Measurements from ENCODE around the gene ARMC12.
A peak's percentile ranks its signal among the peaks of the same experiment; 100 is the strongest.

Gene ARMC12

GRCh38 chr6:35706468-35706867 is 30.4 kb upstream of the ARMC12 start:
- Histone ChIP-seq H3K4me1 (ENCODE audit: insufficient read depth, poor library complexity, severe bottlenecking) (peaks cover 5% of the 10 kb centered on the region), H3K27me3 (ENCODE audit: insufficient read depth, poor library complexity, severe bottlenecking) (no peaks in the 10 kb centered on the region), H3K27ac (ENCODE audit: poor library complexity, severe bottlenecking) (no peak overlapping the region), H3K36me3 (ENCODE audit: low read depth) (no peaks in the 10 kb centered on the region), H3K9me3 (ENCODE audit: severe bottlenecking) (no peaks in the 10 kb centered on the region), H3K4me3 (ENCODE audit: severe bottlenecking) (no peak overlapping the region)
- DNase-seq (ENCODE audit: low spot score) (no peak), ATAC-seq (ENCODE audit: low read depth) (peak; percentile 31; the same call in 1 of the 3 replicates)
- TF ChIP-seq, protein P1, sequence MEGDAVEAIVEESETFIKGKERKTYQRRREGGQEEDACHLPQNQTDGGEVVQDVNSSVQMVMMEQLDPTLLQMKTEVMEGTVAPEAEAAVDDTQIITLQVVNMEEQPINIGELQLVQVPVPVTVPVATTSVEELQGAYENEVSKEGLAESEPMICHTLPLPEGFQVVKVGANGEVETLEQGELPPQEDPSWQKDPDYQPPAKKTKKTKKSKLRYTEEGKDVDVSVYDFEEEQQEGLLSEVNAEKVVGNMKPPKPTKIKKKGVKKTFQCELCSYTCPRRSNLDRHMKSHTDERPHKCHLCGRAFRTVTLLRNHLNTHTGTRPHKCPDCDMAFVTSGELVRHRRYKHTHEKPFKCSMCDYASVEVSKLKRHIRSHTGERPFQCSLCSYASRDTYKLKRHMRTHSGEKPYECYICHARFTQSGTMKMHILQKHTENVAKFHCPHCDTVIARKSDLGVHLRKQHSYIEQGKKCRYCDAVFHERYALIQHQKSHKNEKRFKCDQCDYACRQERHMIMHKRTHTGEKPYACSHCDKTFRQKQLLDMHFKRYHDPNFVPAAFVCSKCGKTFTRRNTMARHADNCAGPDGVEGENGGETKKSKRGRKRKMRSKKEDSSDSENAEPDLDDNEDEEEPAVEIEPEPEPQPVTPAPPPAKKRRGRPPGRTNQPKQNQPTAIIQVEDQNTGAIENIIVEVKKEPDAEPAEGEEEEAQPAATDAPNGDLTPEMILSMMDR (IDR thresholded peaks at IDR 0.05; ENCODE audit: poor library complexity, severe bottlenecking), result no peak

DNA sequence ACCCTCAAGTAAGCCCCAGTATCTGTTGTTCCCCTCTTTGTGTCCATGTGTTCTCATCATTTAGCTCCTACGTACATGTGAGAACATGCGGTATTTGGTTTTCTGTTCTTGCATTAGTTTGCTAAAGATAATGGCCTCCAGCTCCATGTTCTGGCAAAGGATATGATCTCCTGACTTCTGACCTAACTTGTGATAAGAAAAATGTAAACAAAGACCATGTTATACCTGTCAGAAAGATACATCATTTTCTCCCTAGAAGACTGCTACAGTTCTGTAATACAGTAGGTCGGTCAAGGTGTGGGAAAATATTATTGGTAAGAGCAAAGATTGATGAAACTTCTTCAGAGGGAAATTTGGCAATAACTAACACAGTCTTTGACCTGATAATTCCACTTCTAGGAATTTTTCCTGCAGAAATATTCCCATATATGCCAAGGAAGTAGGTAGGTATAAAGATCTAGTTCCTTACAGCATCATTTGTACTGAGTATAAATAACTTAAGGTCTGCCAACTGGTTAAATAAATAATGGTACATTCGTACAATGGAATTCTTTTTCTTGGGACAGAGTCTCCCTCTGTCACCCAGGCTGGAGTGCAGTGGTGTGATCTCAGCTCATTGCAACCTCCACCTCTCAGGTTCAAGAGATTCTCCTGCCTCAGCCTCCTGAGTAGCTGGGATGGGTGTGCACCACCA is 29.0 kb upstream of the ARMC12 start:
- no peaks in the 10 kb centered on the region for H3K27me3 ChIP-seq (ENCODE audit: insufficient read depth, poor library complexity, severe bottlenecking)
- H3K27ac ChIP-seq (ENCODE audit: poor library complexity, severe bottlenecking), result no peak overlapping the region
- ATAC-seq (ENCODE audit: low read depth) (no peak), DNase-seq (ENCODE audit: low spot score) (no peak)
- no peaks in the 10 kb centered on the region for H3K36me3 ChIP-seq (ENCODE audit: low read depth)
- peaks cover 5% of the 10 kb centered on the region for H3K4me1 ChIP-seq (ENCODE audit: insufficient read depth, poor library complexity, severe bottlenecking)
- no peaks in the 10 kb centered on the region for H3K9me3 ChIP-seq (ENCODE audit: severe bottlenecking)
- H3K4me3 ChIP-seq (ENCODE audit: severe bottlenecking), result no peak overlapping the region
- TF ChIP-seq, protein P1 (IDR thresholded peaks at IDR 0.05; ENCODE audit: poor library complexity, severe bottlenecking), result no peak

DNA sequence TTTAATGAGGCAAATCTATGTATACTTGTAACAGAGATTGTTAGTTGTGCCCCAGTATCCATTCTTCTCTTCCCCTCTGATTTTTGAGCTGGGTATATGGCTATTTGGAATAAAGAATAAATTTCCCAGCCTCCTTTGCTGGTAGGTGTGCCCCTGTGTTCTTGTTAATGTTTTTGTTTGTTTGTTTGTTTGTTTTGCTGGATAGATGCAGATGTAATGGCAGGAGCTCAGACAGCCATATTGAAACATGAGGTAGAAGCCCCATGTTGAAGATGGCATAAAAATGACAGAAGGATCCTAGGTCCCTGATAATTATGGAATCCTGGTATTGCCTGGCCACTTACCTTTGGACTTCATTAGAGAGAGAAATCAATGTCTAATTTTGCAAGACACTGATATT is 28.2 kb upstream of the ARMC12 start:
- H3K4me3 ChIP-seq (ENCODE audit: severe bottlenecking), result no peak overlapping the region
- H3K27me3 ChIP-seq (ENCODE audit: insufficient read depth, poor library complexity, severe bottlenecking), result no peaks in the 10 kb centered on the region
- no peaks in the 10 kb centered on the region for H3K9me3 ChIP-seq (ENCODE audit: severe bottlenecking)
- H3K36me3 ChIP-seq (ENCODE audit: low read depth), result no peaks in the 10 kb centered on the region
- DNase-seq (ENCODE audit: low spot score) (no peak), ATAC-seq (ENCODE audit: low read depth) (no peak)
- TF ChIP-seq, protein P1 (IDR thresholded peaks at IDR 0.05; ENCODE audit: poor library complexity, severe bottlenecking), result no peak
- H3K4me1 ChIP-seq (ENCODE audit: insufficient read depth, poor library complexity, severe bottlenecking), result peaks cover 5% of the 10 kb centered on the region
- H3K27ac ChIP-seq (ENCODE audit: poor library complexity, severe bottlenecking), result no peak overlapping the region

GRCh38 chr6:35710241-35710847 is 26.5 kb upstream of the ARMC12 start:
- Histone ChIP-seq H3K27ac (ENCODE audit: poor library complexity, severe bottlenecking) (no peak overlapping the region), H3K4me3 (ENCODE audit: severe bottlenecking) (no peak overlapping the region), H3K27me3 (ENCODE audit: insufficient read depth, poor library complexity, severe bottlenecking) (no peaks in the 10 kb centered on the region), H3K4me1 (ENCODE audit: insufficient read depth, poor library complexity, severe bottlenecking) (peaks cover 5% of the 10 kb centered on the region), H3K36me3 (ENCODE audit: low read depth) (no peaks in the 10 kb centered on the region), H3K9me3 (ENCODE audit: severe bottlenecking) (no peaks in the 10 kb centered on the region)
- DNase-seq (ENCODE audit: low spot score) (no peak), ATAC-seq (ENCODE audit: low read depth) (peak; percentile 89)
- TF ChIP-seq, protein P1 (IDR thresholded peaks at IDR 0.05; ENCODE audit: poor library complexity, severe bottlenecking), result no peak

DNA sequence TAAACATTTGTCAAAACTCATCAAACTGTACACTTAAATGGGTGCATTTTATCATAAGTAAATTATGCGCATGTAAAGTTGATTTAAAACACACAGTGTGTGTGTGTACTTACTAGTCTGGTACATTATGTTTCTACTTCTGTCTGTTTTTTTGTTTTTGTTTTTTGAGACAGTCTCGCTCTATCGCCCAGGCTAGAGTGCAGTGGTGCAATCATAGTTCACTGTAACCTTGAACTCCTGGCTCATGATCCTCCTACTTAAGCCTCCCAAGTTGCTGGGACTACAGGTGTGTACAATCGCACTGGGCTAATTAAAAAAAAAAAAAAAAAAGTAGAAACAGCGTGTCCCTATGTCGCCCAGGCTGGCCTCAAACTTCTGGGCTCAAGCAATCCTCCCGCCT is 25.1 kb upstream of the ARMC12 start:
- DNase-seq (ENCODE audit: low spot score) (no peak), ATAC-seq (ENCODE audit: low read depth) (no peak)
- no peaks in the 10 kb centered on the region for H3K27me3 ChIP-seq (ENCODE audit: insufficient read depth, poor library complexity, severe bottlenecking)
- TF ChIP-seq, protein P1 (IDR thresholded peaks at IDR 0.05; ENCODE audit: poor library complexity, severe bottlenecking), result no peak
- H3K4me1 ChIP-seq (ENCODE audit: insufficient read depth, poor library complexity, severe bottlenecking), result peaks cover 5% of the 10 kb centered on the region
- no peak overlapping the region for H3K4me3 ChIP-seq (ENCODE audit: severe bottlenecking)
- H3K27ac ChIP-seq (ENCODE audit: poor library complexity, severe bottlenecking), result no peak overlapping the region
- H3K9me3 ChIP-seq (ENCODE audit: severe bottlenecking), result no peaks in the 10 kb centered on the region
- no peaks in the 10 kb centered on the region for H3K36me3 ChIP-seq (ENCODE audit: low read depth)

Data from RWPE2 (cell line).